ENCODE measurements around the gene UBE2U.
"Not testable (repeated sequence)": the region's sequence is repeated elsewhere in the genome, so short reads cannot be mapped to it uniquely, and the experiment has no call there.

UBE2U gene

DNA sequence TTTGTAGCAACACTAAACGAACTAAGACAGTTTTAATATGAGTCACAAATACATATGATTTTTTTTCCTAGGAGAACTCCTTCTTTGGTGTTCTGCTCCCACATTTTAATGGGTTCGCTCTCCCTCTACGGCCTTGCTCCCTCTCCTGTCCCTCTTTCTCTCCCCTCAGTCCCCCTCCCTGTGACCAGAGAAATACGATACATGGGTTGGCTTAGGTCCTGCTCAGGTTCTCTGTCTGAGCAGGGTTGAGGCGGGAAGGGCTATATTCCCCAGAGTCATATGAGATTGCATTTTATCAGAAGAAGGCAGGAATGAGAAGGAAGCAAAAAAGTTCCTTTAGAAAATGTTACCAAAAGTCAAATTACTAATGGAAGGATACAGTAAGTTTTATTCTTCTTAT, 44.6 kb downstream of the UBE2U start:
- H3K18ac ChIP-seq (ENCODE audit: low read length): no peak overlapping the region
- H3K36me3 ChIP-seq (ENCODE audit: control insufficient read depth, insufficient read depth, low read length): no peaks in the 10 kb centered on the region
- no peak overlapping the region for H3K56ac ChIP-seq (ENCODE audit: low read length)
- peaks cover 3% of the 10 kb centered on the region for H3K4me1 ChIP-seq (ENCODE audit: control insufficient read depth, low read depth, low read length)
- H3K4ac ChIP-seq (ENCODE audit: low read depth, low read length): no peak overlapping the region
- no peak overlapping the region for H3K9ac ChIP-seq (ENCODE audit: low read length)
- H2BK120ac ChIP-seq (ENCODE audit: low read depth, low read length): no peak overlapping the region
- no CpG with 5 or more reads among the region's 5 CpGs for WGBS (ENCODE audit: extremely low coverage, insufficient coverage, low lambda C conversion rate)
- no peak overlapping the region for H2BK5ac ChIP-seq (ENCODE audit: low read length)
- H3K79me1 ChIP-seq (ENCODE audit: low read length): no peaks in the 10 kb centered on the region
- H4K5ac ChIP-seq (ENCODE audit: low read length): no peak overlapping the region
- DNase-seq: peak; percentile 59
- no peak overlapping the region for H2AK5ac ChIP-seq (ENCODE audit: low read length)
- H2BK15ac ChIP-seq (replicated peaks; ENCODE audit: low read depth): no peak overlapping the region
- H3K79me2 ChIP-seq (ENCODE audit: control insufficient read depth, insufficient read depth, low read length): no peaks in the 10 kb centered on the region
- H4K8ac ChIP-seq (ENCODE audit: low read depth, low read length): no peak overlapping the region
- no peak overlapping the region for H3K23ac ChIP-seq (ENCODE audit: low read length)
- no peak overlapping the region for H3K4me2 ChIP-seq (ENCODE audit: low read length)
- no peaks in the 10 kb centered on the region for H3K27me3 ChIP-seq (ENCODE audit: insufficient read depth, low read length, poor library complexity)
- no peak overlapping the region for H3K27ac ChIP-seq (ENCODE audit: low read depth, low read length)
- no peak overlapping the region for H3K4me3 ChIP-seq (ENCODE audit: low read length)

DNA sequence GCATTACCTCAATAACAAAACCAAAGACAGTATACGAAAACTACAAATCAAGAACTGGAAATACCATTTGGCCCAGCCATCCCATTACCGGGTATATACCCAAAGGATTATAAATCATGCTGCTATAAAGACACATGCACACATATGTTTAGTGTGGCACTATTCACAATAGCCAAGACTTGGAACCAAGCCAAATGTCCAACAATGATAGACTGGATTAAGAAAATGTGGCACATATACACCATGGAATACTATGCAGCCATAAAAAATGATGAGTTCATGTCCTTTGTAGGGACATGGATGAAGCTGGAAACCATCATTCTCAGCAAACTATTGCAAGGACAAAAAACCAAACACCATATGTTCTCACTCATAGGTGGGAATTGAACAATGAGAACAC, 47.0 kb downstream of the UBE2U start:
- not testable (repeated sequence) for H2BK15ac ChIP-seq (replicated peaks; ENCODE audit: low read depth); H3K4me3 ChIP-seq (ENCODE audit: low read length); DNase-seq; H2AK5ac ChIP-seq (ENCODE audit: low read length); H2BK120ac ChIP-seq (ENCODE audit: low read depth, low read length); H3K27ac ChIP-seq (ENCODE audit: low read depth, low read length); H3K9ac ChIP-seq (ENCODE audit: low read length); H3K23ac ChIP-seq (ENCODE audit: low read length); H3K4me1 ChIP-seq (ENCODE audit: control insufficient read depth, low read depth, low read length); H3K18ac ChIP-seq (ENCODE audit: low read length); H3K36me3 ChIP-seq (ENCODE audit: control insufficient read depth, insufficient read depth, low read length); H2BK5ac ChIP-seq (ENCODE audit: low read length); H3K79me1 ChIP-seq (ENCODE audit: low read length); H3K4ac ChIP-seq (ENCODE audit: low read depth, low read length); H4K5ac ChIP-seq (ENCODE audit: low read length); H3K79me2 ChIP-seq (ENCODE audit: control insufficient read depth, insufficient read depth, low read length); H3K27me3 ChIP-seq (ENCODE audit: insufficient read depth, low read length, poor library complexity); H3K4me2 ChIP-seq (ENCODE audit: low read length); H4K8ac ChIP-seq (ENCODE audit: low read depth, low read length); H3K56ac ChIP-seq (ENCODE audit: low read length)
- no CpG with 5 or more reads among the region's 2 CpGs for WGBS (ENCODE audit: extremely low coverage, insufficient coverage, low lambda C conversion rate)

DNA sequence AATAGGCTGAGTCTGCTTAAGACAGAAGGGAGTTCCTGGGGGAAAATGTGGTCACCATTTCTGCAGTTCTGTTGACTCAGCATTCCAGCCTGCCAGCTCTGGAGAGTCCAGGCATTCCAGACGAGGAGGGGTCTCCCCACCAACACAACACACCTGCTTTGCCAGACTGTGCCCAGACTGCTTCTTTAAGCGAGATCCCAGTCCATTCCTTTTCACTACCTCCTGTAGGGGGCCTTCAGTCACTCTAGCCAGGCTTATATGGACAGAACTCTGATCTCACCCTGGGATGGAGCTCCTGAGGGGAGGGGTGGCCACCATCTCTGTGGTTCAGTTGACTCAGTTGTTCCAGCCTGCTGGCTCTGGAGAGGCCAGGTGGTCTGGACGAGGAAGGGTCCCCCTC, 48.5 kb downstream of the UBE2U start:
- Histone ChIP-seq H3K27ac (ENCODE audit: low read depth, low read length) (no peak overlapping the region), H3K79me2 (ENCODE audit: control insufficient read depth, insufficient read depth, low read length) (no peaks in the 10 kb centered on the region), H3K4me3 (ENCODE audit: low read length) (no peak overlapping the region), H3K23ac (ENCODE audit: low read length) (no peak overlapping the region), H3K27me3 (ENCODE audit: insufficient read depth, low read length, poor library complexity) (no peaks in the 10 kb centered on the region), H3K4me1 (ENCODE audit: control insufficient read depth, low read depth, low read length) (no peaks in the 10 kb centered on the region), H2BK15ac (replicated peaks; ENCODE audit: low read depth) (no peak overlapping the region), H2BK120ac (ENCODE audit: low read depth, low read length) (no peak overlapping the region), H3K9ac (ENCODE audit: low read length) (no peak overlapping the region), H3K36me3 (ENCODE audit: control insufficient read depth, insufficient read depth, low read length) (no peaks in the 10 kb centered on the region), H2BK5ac (ENCODE audit: low read length) (no peak overlapping the region), H2AK5ac (ENCODE audit: low read length) (no peak overlapping the region), H4K8ac (ENCODE audit: low read depth, low read length) (no peak overlapping the region), H3K56ac (ENCODE audit: low read length) (no peak overlapping the region), H3K79me1 (ENCODE audit: low read length) (no peaks in the 10 kb centered on the region), H3K4ac (ENCODE audit: low read depth, low read length) (no peak overlapping the region), H4K5ac (ENCODE audit: low read length) (no peak overlapping the region), H3K18ac (ENCODE audit: low read length) (no peak overlapping the region), H3K4me2 (ENCODE audit: low read length) (no peak overlapping the region)
- WGBS (ENCODE audit: extremely low coverage, insufficient coverage, low lambda C conversion rate): no CpG with 5 or more reads among the region's 3 CpGs
- peak; percentile 76 for DNase-seq

DNA sequence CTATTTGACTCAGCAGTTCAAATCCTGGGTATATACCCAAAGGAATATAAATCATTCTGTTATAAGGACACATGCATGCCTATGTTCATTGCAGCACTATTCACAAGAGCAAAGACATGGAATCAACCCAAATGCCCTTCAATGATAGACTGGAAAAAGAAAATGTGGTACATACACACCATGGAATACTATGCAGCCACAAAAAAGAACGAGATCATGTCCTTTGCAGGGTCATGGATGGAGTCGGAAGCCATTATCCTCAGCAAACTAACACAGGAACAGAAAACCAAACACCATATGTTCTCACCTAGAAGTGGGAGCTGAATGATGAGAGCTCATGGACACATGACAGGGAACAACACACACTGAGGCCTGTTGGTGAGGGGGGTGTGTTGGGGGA, 53.8 kb downstream of the UBE2U start:
- H3K18ac ChIP-seq (ENCODE audit: low read length); H3K36me3 ChIP-seq (ENCODE audit: control insufficient read depth, insufficient read depth, low read length); H3K79me2 ChIP-seq (ENCODE audit: control insufficient read depth, insufficient read depth, low read length); H3K9ac ChIP-seq (ENCODE audit: low read length); H3K23ac ChIP-seq (ENCODE audit: low read length); H3K4me1 ChIP-seq (ENCODE audit: control insufficient read depth, low read depth, low read length); H2AK5ac ChIP-seq (ENCODE audit: low read length); H3K4me2 ChIP-seq (ENCODE audit: low read length); H2BK120ac ChIP-seq (ENCODE audit: low read depth, low read length); H3K56ac ChIP-seq (ENCODE audit: low read length); H2BK15ac ChIP-seq (replicated peaks; ENCODE audit: low read depth); H3K4ac ChIP-seq (ENCODE audit: low read depth, low read length); DNase-seq; H2BK5ac ChIP-seq (ENCODE audit: low read length); H3K27me3 ChIP-seq (ENCODE audit: insufficient read depth, low read length, poor library complexity); H3K4me3 ChIP-seq (ENCODE audit: low read length); H3K27ac ChIP-seq (ENCODE audit: low read depth, low read length); H4K8ac ChIP-seq (ENCODE audit: low read depth, low read length); H3K79me1 ChIP-seq (ENCODE audit: low read length); H4K5ac ChIP-seq (ENCODE audit: low read length): not testable (repeated sequence)
- WGBS (ENCODE audit: extremely low coverage, insufficient coverage, low lambda C conversion rate): no CpG with 5 or more reads among the region's 2 CpGs

DNA sequence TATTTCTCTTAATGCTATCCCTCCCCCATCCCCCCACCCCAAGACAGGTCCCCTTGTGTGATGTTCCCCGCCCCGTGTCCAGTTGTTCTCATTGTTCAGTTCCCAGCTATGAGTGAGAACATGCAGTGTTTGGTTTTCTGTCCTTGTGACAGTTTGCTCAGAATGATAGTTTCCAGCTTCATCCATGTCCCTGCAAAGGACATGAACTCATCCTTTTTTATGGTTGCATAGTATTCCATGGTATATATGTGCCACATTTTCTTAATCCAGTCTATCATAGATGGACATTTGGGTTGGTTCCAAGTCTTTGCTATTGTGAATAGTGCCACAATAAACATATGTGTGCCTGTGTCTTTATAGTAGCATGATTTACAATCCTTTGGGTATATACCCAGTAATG, 55.0 kb downstream of the UBE2U start:
- not testable (repeated sequence) for H3K4me3 ChIP-seq (ENCODE audit: low read length); H3K23ac ChIP-seq (ENCODE audit: low read length); H3K36me3 ChIP-seq (ENCODE audit: control insufficient read depth, insufficient read depth, low read length); DNase-seq; H3K79me2 ChIP-seq (ENCODE audit: control insufficient read depth, insufficient read depth, low read length); H3K27me3 ChIP-seq (ENCODE audit: insufficient read depth, low read length, poor library complexity); H3K79me1 ChIP-seq (ENCODE audit: low read length); H3K27ac ChIP-seq (ENCODE audit: low read depth, low read length); H2AK5ac ChIP-seq (ENCODE audit: low read length); H4K8ac ChIP-seq (ENCODE audit: low read depth, low read length); H4K5ac ChIP-seq (ENCODE audit: low read length); H3K4me2 ChIP-seq (ENCODE audit: low read length); H2BK15ac ChIP-seq (replicated peaks; ENCODE audit: low read depth); H3K56ac ChIP-seq (ENCODE audit: low read length); H2BK5ac ChIP-seq (ENCODE audit: low read length); H3K4me1 ChIP-seq (ENCODE audit: control insufficient read depth, low read depth, low read length); H3K18ac ChIP-seq (ENCODE audit: low read length); H3K4ac ChIP-seq (ENCODE audit: low read depth, low read length); H3K9ac ChIP-seq (ENCODE audit: low read length); H2BK120ac ChIP-seq (ENCODE audit: low read depth, low read length)
- WGBS (ENCODE audit: extremely low coverage, insufficient coverage, low lambda C conversion rate): no CpG with 5 or more reads among the region's 2 CpGs

DNA sequence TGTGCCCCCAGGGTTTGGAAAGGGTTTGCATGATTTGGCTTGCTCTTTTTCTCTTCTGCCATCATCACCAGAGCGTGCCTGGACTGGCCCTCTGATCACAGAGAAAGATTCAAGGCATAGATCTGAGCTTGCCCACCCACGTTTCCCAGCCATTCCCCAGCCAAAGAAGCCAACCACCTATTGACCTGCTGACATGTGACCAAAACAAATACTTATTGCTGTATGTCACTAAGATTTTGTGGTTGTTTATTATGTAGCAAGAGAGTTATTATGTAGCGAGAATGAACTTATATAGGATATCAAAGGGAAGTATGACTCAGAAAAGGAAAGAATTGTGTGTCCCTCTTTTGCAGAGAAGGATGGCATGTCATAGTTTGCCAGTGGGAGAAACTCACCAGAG, 59.9 kb downstream of the UBE2U start:
- Histone ChIP-seq H4K5ac (ENCODE audit: low read length) (no peak overlapping the region), H2BK120ac (ENCODE audit: low read depth, low read length) (no peak overlapping the region)
- 100% methylated on average over 1 of the region's 3 CpGs for WGBS (ENCODE audit: extremely low coverage, insufficient coverage, low lambda C conversion rate)

More for the DNA sequence above, 59.9 kb downstream of the UBE2U start:
- H3K4me3 ChIP-seq (ENCODE audit: low read length): no peak overlapping the region
- no peak for DNase-seq
- no peak overlapping the region for H3K4ac ChIP-seq (ENCODE audit: low read depth, low read length)
- H2BK15ac ChIP-seq (replicated peaks; ENCODE audit: low read depth): no peak overlapping the region
- H3K79me2 ChIP-seq (ENCODE audit: control insufficient read depth, insufficient read depth, low read length): no peaks in the 10 kb centered on the region
- H3K4me2 ChIP-seq (ENCODE audit: low read length): no peak overlapping the region
- H3K27me3 ChIP-seq (ENCODE audit: insufficient read depth, low read length, poor library complexity): no peaks in the 10 kb centered on the region
- no peak overlapping the region for H3K23ac ChIP-seq (ENCODE audit: low read length)
- no peak overlapping the region for H3K56ac ChIP-seq (ENCODE audit: low read length)
- H2AK5ac ChIP-seq (ENCODE audit: low read length): no peak overlapping the region
- H3K18ac ChIP-seq (ENCODE audit: low read length): no peak overlapping the region
- no peaks in the 10 kb centered on the region for H3K4me1 ChIP-seq (ENCODE audit: control insufficient read depth, low read depth, low read length)
- H2BK5ac ChIP-seq (ENCODE audit: low read length): no peak overlapping the region
- no peak overlapping the region for H3K9ac ChIP-seq (ENCODE audit: low read length)
- no peaks in the 10 kb centered on the region for H3K36me3 ChIP-seq (ENCODE audit: control insufficient read depth, insufficient read depth, low read length)
- H3K27ac ChIP-seq (ENCODE audit: low read depth, low read length): no peak overlapping the region
- H4K8ac ChIP-seq (ENCODE audit: low read depth, low read length): no peak overlapping the region
- H3K79me1 ChIP-seq (ENCODE audit: low read length): no peaks in the 10 kb centered on the region

All from mesendoderm (in vitro differentiated cells).